GM23338 (cell line): ENCODE measurements around the gene ALPG. TPM values are rescaled to one million over a fixed set of nuclear protein-coding genes. Genes with fewer than 3 reads are reported as not detected.

Experiments
- ATAC-seq: fragments of 200-7000 bp; cut with Tn5 transposase; 3 replicates; pipeline ENCODE4 v1.9.1; 2020
- DNase-seq: peaks from one replicate; pipeline ENCODE4 v3.0.0-alpha.2; 2015; ENCODE audit warnings: low spot score
- H2AFZ ChIP-seq: fragments of 200-600 bp; sonication (generic); 2 replicates; pipeline ENCODE4 v1.8.0; 2016; ENCODE audit warnings: antibody characterized with exemption, mild to moderate bottlenecking, moderate library complexity
- H3F3A ChIP-seq: fragments of 200-600 bp; sonication (generic); replicated peaks from 2 replicates; pipeline ENCODE4 v1.8.0; 2017; ENCODE audit warnings: antibody characterized with exemption, mixed run types, low read depth
- H3K27ac ChIP-seq: fragments of 200-600 bp; sonication (generic); 2 replicates; pipeline ENCODE4 v1.6.1; 2016; ENCODE audit warnings: low read depth
- H3K27me3 ChIP-seq: fragments of 200-600 bp; sonication (generic); 2 replicates; pipeline ENCODE4 v1.8.0; 2016; ENCODE audit warnings: mild to moderate bottlenecking, mixed run types, moderate library complexity; ENCODE audit not compliant: insufficient read depth
- H3K36me3 ChIP-seq: fragments of 200-600 bp; sonication (generic); 2 replicates; pipeline ENCODE4 v1.8.0; 2016; ENCODE audit warnings: mild to moderate bottlenecking; ENCODE audit not compliant: insufficient read depth
- H3K4me1 ChIP-seq: fragments of 200-600 bp; sonication (generic); 2 replicates; pipeline ENCODE4 v1.8.0; 2016; ENCODE audit warnings: mild to moderate bottlenecking, moderate library complexity; ENCODE audit not compliant: insufficient read depth
- H3K4me2 ChIP-seq: fragments of 200-600 bp; sonication (generic); 2 replicates; pipeline ENCODE4 v1.7.1; 2017; ENCODE audit warnings: mixed run types
- H3K4me3 ChIP-seq: fragments of 200-600 bp; sonication (generic); 2 replicates; pipeline ENCODE4 v1.6.1; 2016; ENCODE audit warnings: mixed run types
- H3K79me2 ChIP-seq: fragments of 200-600 bp; sonication (generic); replicated peaks from 2 replicates; pipeline ENCODE4 v1.8.0; 2017; ENCODE audit warnings: mild to moderate bottlenecking; ENCODE audit not compliant: insufficient read depth
- H3K9me2 ChIP-seq: fragments of 200-600 bp; sonication (generic); 2 replicates; pipeline ENCODE4 v1.8.0; 2017; ENCODE audit not compliant: insufficient read depth
- H4K20me1 ChIP-seq: fragments of 200-600 bp; sonication (generic); replicated peaks from 2 replicates; pipeline ENCODE4 v1.8.0; 2017; ENCODE audit warnings: mild to moderate bottlenecking; ENCODE audit not compliant: insufficient read depth
- H3K27ac Mint-ChIP-seq: 2 replicates; pipeline ENCODE4 v1.8.0; 2020; ENCODE audit warnings: inconsistent platforms, mild to moderate bottlenecking, moderate library complexity, mixed read lengths
- H3K27me3 Mint-ChIP-seq: 3 replicates; pipeline ENCODE4 v1.8.0; 2022; ENCODE audit warnings: low read depth, mild to moderate bottlenecking, moderate library complexity, mixed read lengths, inconsistent platforms; ENCODE audit not compliant: insufficient read depth, poor library complexity
- H3K36me3 Mint-ChIP-seq: 3 replicates; pipeline ENCODE4 v1.8.0; 2021; ENCODE audit warnings: low read depth, mild to moderate bottlenecking, inconsistent platforms, moderate library complexity, mixed read lengths
- H3K4me1 Mint-ChIP-seq: 3 replicates; pipeline ENCODE4 v1.8.0; 2020; ENCODE audit warnings: mild to moderate bottlenecking, inconsistent platforms, mixed read lengths
- H3K4me3 Mint-ChIP-seq: 3 replicates; pipeline ENCODE4 v1.8.0; 2021; ENCODE audit warnings: moderate library complexity, mild to moderate bottlenecking, inconsistent platforms, mixed read lengths
- H3K9me3 Mint-ChIP-seq: 3 replicates; pipeline ENCODE4 v1.8.0; 2020; ENCODE audit warnings: moderate library complexity, mild to moderate bottlenecking, inconsistent platforms, mixed read lengths
- CREB1 ChIP-seq: fragments of 250-450 bp; sonication (Bioruptor Pico); IDR thresholded peaks from 2 replicates; pipeline ENCODE4 v1.5.0; 2020; ENCODE audit warnings: low read depth, mild to moderate bottlenecking, moderate library complexity
- CTCF ChIP-seq, 2 experiments: fragments of 200-600 bp in 1 of 2; sonication (generic) in 1 of 2; conservative IDR thresholded peaks; 2 replicates each; pipeline versions ENCODE4 v1.5.1 to v1.6.1; 2016 to 2017; ENCODE audit warnings: antibody characterized with exemption in 2 of 2, low read depth in 2 of 2, mild to moderate bottlenecking in 2 of 2, moderate library complexity in 1 of 2
- EZH2 ChIP-seq: fragments of 200-600 bp; sonication (generic); IDR thresholded peaks from one replicate; pipeline ENCODE4 v1.8.0; 2017; ENCODE audit warnings: antibody characterized with exemption, mild to moderate bottlenecking, low read depth; ENCODE audit not compliant: unreplicated experiment
- EZH2phosphoT487 ChIP-seq: fragments of 200-600 bp; sonication (generic); IDR thresholded peaks from one replicate; pipeline ENCODE4 v1.8.1; 2018; ENCODE audit warnings: antibody characterized with exemption; ENCODE audit not compliant: unreplicated experiment
- JUNB ChIP-seq: IDR thresholded peaks from one replicate; pipeline ENCODE4 v1.6.1; 2016; ENCODE audit warnings: antibody characterized with exemption; ENCODE audit not compliant: unreplicated experiment
- NANOG ChIP-seq: IDR thresholded peaks from 2 replicates; pipeline ENCODE4 v1.6.1; 2016; ENCODE audit warnings: antibody characterized with exemption, borderline replicate concordance
- POLR2AphosphoS5 ChIP-seq: IDR thresholded peaks from 2 replicates; pipeline ENCODE4 v1.6.1; 2016; ENCODE audit warnings: antibody characterized with exemption, low read depth
- STAT1 ChIP-seq: IDR thresholded peaks from one replicate; pipeline ENCODE4 v1.6.1; 2016; ENCODE audit warnings: antibody characterized with exemption; ENCODE audit not compliant: unreplicated experiment
- ZNF114 ChIP-seq: fragments of 250-450 bp; sonication (Bioruptor Pico); IDR thresholded peaks from 2 replicates; pipeline ENCODE4 v1.5.0; 2020; ENCODE audit warnings: mild to moderate bottlenecking, moderate library complexity
- ZNF331 ChIP-seq: fragments of 250-450 bp; sonication (Bioruptor Pico); IDR thresholded peaks from 2 replicates; pipeline ENCODE4 v1.5.0; 2020; ENCODE audit warnings: low read depth, mild to moderate bottlenecking, moderate library complexity
- polyA plus RNA-seq: library from polyadenylated mRNA; unstranded; fragments of >200 nt; fragmentation: Nextera tagmentation; extraction: Ambion mirVana; gene quantifications from 2 replicates; pipeline ENCODE4 v1.2.1, GENCODE V29; 2016
- total RNA-seq: library from RNA; depleted of rRNA; stranded (reverse); fragments of >200 nt; shearing (Covaris generic); gene quantifications from 2 replicates; pipeline ENCODE4 v1.2.3, GENCODE V29; 2014
- TF ChIP-seq, protein P1 (sequence below): IDR thresholded peaks from 2 replicates; pipeline ENCODE4 v1.6.1; 2016; ENCODE audit warnings: antibody characterized with exemption
- TF ChIP-seq, protein P2 (sequence below): fragments of 250-450 bp; sonication (Bioruptor Pico); IDR thresholded peaks from 2 replicates; pipeline ENCODE4 v1.5.0; 2020; ENCODE audit warnings: mild to moderate bottlenecking, moderate library complexity
- TF ChIP-seq, protein P3 (sequence below): IDR thresholded peaks from one replicate; pipeline ENCODE4 v1.6.1; 2018; ENCODE audit warnings: antibody characterized with exemption; ENCODE audit not compliant: unreplicated experiment

Gene ALPG
- total and polyA plus RNA-seq, 2 experiments from 2014 or later: 0.89 to 2.5 TPM

DNA sequence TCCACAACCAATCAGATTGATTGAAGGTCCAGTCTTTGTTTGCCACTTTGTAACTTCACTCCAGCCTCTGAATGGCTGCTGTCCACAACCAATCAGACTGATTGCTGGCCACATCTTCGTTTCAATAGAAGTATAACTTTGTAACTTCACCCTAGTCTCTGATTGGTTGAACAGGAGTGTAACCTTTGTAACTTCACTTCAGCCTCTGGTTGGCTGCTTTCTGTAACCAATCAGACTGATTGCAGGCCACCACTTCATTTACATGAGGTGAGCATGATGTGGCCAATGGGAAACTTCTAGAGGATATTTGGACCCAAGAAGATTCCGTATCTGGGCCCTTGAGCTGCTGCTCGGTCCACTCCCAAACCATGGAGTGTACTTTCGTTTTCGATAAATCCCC lies 45.0 kb upstream of the ALPG start:
- ATAC-seq (no peak), DNase-seq (no peak)
- Histone ChIP-seq H3K4me3 (no peak overlapping the region), H3K4me1 (no peaks in the 10 kb centered on the region), H3K36me3 (no peaks in the 10 kb centered on the region), H2AFZ (peak overlapping the region; percentile 23; the same call in 1 of the 2 replicates), H3K9me2 (no peaks in the 10 kb centered on the region), H3K27me3 (no peaks in the 10 kb centered on the region), H3K27ac (no peak overlapping the region), H3F3A (no peaks in the 10 kb centered on the region), H3K79me2 (no peaks in the 10 kb centered on the region), H4K20me1 (no peaks in the 10 kb centered on the region), H3K4me2 (no peak overlapping the region)
- peaks cover 3% of the 10 kb centered on the region; the same call in 2 of the 3 replicates for H3K9me3 Mint-ChIP-seq
- peaks cover 5% of the 10 kb centered on the region for H3K27me3 Mint-ChIP-seq
- H3K4me1 Mint-ChIP-seq: peaks cover 11% of the 10 kb centered on the region
- TF ChIP-seq, protein P1, sequence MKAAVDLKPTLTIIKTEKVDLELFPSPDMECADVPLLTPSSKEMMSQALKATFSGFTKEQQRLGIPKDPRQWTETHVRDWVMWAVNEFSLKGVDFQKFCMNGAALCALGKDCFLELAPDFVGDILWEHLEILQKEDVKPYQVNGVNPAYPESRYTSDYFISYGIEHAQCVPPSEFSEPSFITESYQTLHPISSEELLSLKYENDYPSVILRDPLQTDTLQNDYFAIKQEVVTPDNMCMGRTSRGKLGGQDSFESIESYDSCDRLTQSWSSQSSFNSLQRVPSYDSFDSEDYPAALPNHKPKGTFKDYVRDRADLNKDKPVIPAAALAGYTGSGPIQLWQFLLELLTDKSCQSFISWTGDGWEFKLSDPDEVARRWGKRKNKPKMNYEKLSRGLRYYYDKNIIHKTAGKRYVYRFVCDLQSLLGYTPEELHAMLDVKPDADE: no peak
- TF ChIP-seq NANOG (no peak), JUNB (no peak), POLR2AphosphoS5 (no peak), EZH2 (no peak), ZNF331 (no peak), CREB1 (CRISPR knock-in tag) (no peak), EZH2phosphoT487 (no peak), STAT1 (no peak), ZNF114 (CRISPR knock-in tag) (no peak), CTCF (conservative IDR thresholded peaks at IDR 0.05; ENCODE audit: low read depth in 2 of 2) (no peak)
- TF ChIP-seq, protein P2, sequence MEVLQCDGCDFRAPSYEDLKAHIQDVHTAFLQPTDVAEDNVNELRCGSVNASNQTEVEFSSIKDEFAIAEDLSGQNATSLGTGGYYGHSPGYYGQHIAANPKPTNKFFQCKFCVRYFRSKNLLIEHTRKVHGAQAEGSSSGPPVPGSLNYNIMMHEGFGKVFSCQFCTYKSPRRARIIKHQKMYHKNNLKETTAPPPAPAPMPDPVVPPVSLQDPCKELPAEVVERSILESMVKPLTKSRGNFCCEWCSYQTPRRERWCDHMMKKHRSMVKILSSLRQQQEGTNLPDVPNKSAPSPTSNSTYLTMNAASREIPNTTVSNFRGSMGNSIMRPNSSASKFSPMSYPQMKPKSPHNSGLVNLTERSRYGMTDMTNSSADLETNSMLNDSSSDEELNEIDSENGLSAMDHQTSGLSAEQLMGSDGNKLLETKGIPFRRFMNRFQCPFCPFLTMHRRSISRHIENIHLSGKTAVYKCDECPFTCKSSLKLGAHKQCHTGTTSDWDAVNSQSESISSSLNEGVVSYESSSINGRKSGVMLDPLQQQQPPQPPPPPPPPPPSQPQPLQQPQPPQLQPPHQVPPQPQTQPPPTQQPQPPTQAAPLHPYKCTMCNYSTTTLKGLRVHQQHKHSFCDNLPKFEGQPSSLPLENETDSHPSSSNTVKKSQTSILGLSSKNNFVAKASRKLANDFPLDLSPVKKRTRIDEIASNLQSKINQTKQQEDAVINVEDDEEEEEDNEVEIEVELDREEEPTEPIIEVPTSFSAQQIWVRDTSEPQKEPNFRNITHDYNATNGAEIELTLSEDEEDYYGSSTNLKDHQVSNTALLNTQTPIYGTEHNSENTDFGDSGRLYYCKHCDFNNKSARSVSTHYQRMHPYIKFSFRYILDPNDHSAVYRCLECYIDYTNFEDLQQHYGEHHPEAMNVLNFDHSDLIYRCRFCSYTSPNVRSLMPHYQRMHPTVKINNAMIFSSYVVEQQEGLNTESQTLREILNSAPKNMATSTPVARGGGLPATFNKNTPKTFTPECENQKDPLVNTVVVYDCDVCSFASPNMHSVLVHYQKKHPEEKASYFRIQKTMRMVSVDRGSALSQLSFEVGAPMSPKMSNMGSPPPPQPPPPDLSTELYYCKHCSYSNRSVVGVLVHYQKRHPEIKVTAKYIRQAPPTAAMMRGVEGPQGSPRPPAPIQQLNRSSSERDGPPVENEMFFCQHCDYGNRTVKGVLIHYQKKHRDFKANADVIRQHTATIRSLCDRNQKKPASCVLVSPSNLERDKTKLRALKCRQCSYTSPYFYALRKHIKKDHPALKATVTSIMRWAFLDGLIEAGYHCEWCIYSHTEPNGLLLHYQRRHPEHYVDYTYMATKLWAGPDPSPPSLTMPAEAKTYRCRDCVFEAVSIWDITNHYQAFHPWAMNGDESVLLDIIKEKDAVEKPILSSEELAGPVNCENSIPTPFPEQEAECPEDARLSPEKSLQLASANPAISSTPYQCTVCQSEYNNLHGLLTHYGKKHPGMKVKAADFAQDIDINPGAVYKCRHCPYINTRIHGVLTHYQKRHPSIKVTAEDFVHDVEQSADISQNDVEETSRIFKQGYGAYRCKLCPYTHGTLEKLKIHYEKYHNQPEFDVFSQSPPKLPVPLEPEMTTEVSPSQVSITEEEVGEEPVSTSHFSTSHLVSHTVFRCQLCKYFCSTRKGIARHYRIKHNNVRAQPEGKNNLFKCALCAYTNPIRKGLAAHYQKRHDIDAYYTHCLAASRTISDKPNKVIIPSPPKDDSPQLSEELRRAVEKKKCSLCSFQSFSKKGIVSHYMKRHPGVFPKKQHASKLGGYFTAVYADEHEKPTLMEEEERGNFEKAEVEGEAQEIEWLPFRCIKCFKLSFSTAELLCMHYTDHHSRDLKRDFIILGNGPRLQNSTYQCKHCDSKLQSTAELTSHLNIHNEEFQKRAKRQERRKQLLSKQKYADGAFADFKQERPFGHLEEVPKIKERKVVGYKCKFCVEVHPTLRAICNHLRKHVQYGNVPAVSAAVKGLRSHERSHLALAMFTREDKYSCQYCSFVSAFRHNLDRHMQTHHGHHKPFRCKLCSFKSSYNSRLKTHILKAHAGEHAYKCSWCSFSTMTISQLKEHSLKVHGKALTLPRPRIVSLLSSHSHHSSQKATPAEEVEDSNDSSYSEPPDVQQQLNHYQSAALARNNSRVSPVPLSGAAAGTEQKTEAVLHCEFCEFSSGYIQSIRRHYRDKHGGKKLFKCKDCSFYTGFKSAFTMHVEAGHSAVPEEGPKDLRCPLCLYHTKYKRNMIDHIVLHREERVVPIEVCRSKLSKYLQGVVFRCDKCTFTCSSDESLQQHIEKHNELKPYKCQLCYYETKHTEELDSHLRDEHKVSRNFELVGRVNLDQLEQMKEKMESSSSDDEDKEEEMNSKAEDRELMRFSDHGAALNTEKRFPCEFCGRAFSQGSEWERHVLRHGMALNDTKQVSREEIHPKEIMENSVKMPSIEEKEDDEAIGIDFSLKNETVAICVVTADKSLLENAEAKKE (CRISPR knock-in tag): no peak
- TF ChIP-seq, protein P3, sequence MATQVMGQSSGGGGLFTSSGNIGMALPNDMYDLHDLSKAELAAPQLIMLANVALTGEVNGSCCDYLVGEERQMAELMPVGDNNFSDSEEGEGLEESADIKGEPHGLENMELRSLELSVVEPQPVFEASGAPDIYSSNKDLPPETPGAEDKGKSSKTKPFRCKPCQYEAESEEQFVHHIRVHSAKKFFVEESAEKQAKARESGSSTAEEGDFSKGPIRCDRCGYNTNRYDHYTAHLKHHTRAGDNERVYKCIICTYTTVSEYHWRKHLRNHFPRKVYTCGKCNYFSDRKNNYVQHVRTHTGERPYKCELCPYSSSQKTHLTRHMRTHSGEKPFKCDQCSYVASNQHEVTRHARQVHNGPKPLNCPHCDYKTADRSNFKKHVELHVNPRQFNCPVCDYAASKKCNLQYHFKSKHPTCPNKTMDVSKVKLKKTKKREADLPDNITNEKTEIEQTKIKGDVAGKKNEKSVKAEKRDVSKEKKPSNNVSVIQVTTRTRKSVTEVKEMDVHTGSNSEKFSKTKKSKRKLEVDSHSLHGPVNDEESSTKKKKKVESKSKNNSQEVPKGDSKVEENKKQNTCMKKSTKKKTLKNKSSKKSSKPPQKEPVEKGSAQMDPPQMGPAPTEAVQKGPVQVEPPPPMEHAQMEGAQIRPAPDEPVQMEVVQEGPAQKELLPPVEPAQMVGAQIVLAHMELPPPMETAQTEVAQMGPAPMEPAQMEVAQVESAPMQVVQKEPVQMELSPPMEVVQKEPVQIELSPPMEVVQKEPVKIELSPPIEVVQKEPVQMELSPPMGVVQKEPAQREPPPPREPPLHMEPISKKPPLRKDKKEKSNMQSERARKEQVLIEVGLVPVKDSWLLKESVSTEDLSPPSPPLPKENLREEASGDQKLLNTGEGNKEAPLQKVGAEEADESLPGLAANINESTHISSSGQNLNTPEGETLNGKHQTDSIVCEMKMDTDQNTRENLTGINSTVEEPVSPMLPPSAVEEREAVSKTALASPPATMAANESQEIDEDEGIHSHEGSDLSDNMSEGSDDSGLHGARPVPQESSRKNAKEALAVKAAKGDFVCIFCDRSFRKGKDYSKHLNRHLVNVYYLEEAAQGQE: no peak
- H3K36me3 Mint-ChIP-seq: no peaks in the 10 kb centered on the region; the same call in 2 of the 3 replicates
- no peak overlapping the region for H3K4me3 Mint-ChIP-seq
- H3K27ac Mint-ChIP-seq: no peak overlapping the region
